NB4 (cell line): ENCODE measurements around the gene RASA3.
"Not testable (repeated sequence)": the region's sequence is repeated elsewhere in the genome, so short reads cannot be mapped to it uniquely, and the experiment has no call there.

Experiments
- DNase-seq: peaks from one replicate; pipeline ENCODE4 v3.0.0; 2010; ENCODE audit warnings: low read depth
- H3K4me3 ChIP-seq: one replicate; pipeline ENCODE4 v1.5.1; 2011; ENCODE audit warnings: mild to moderate bottlenecking, low read depth, low read length, moderate library complexity
- CTCF ChIP-seq: IDR thresholded peaks from one replicate; pipeline ENCODE4 v1.5.1; 2012; ENCODE audit warnings: low read depth, low read length
- MAX ChIP-seq: IDR thresholded peaks from 2 replicates; pipeline ENCODE4 v1.6.1; 2011; ENCODE audit warnings: low read depth, low read length
- MYC ChIP-seq: IDR thresholded peaks from 2 replicates; pipeline ENCODE4 v1.6.1; 2011; ENCODE audit warnings: low read depth, low read length
- POLR2A ChIP-seq: IDR thresholded peaks from 2 replicates; pipeline ENCODE4 v1.6.1; 2011; ENCODE audit warnings: mild to moderate bottlenecking; ENCODE audit not compliant: insufficient read length; ENCODE audit errors: extremely low read depth

RASA3 gene

GRCh38 chr13:114112231-114112825 lies 20.1 kb downstream of the RASA3 start:
- TF ChIP-seq MYC, result no peak
- TF ChIP-seq MAX, result no peak
- TF ChIP-seq CTCF, result no peak
- no peak for TF ChIP-seq POLR2A
- DNase-seq, result no peak
- no peak overlapping the region for H3K4me3 ChIP-seq

GRCh38 chr13:114111577-114111976 lies 20.8 kb downstream of the RASA3 start:
- H3K4me3 ChIP-seq, result peak overlapping the region; percentile 28
- peak; percentile 82 for DNase-seq
- TF ChIP-seq MYC (no peak), POLR2A (no peak), CTCF (no peak), MAX (no peak)

GRCh38 chr13:114110830-114111189 lies 21.6 kb downstream of the RASA3 start:
- peak overlapping the region; percentile 0 for H3K4me3 ChIP-seq
- not testable (repeated sequence) for DNase-seq

GRCh38 chr13:114110091-114110829 lies 22.2 kb downstream of the RASA3 start:
- TF ChIP-seq MYC (peak; percentile 86), CTCF (peak; percentile 48), POLR2A (no peak), MAX (peak; percentile 91)
- peak; percentile 97 for DNase-seq
- H3K4me3 ChIP-seq, result peak overlapping the region; percentile 0

GRCh38 chr13:114109641-114110041 lies 22.8 kb downstream of the RASA3 start:
- H3K4me3 ChIP-seq, result no peak overlapping the region
- no peak for DNase-seq
- no peak for TF ChIP-seq MYC
- no peak for TF ChIP-seq MAX
- TF ChIP-seq POLR2A, result no peak
- TF ChIP-seq CTCF, result no peak

- TF ChIP-seq CTCF, result no peak
- H3K4me3 ChIP-seq, result no peak overlapping the region
- DNase-seq, result no peak
Observed at GRCh38 chr13:114108894-114109293, 23.5 kb downstream of the RASA3 start.
